M059J (cell line): ENCODE data around the gene PSMG1. TPM values are rescaled to one million over a fixed set of nuclear protein-coding genes. Genes with fewer than 3 reads are reported as not detected.
"Not testable (repeated sequence)": the region's sequence is repeated elsewhere in the genome, so short reads cannot be mapped to it uniquely, and the experiment has no call there.

ENCODE experiments used
- DNase-seq: peaks from one replicate; pipeline ENCODE4 v3.0.0-alpha.2; 2012; ENCODE audit warnings: low read depth
- total RNA-seq: library from RNA; depleted of rRNA; stranded (reverse); fragments of >200 nt; shearing (Covaris generic); gene quantifications from 2 replicates; pipeline ENCODE4 v1.2.3, GENCODE V29; 2014; rRNA removed

PSMG1 gene
- total RNA-seq, result 159 and 176 TPM in 2 replicates

- peak; percentile 94 for DNase-seq
Observed at GRCh38 chr21:39183272-39184049, at the start of gene PSMG1. Gene PSMG1, minus strand, starts transcription at chr21:39183451. Its CDS starts 66 bp downstream, at chr21:39183385.

- DNase-seq, result no peak
Observed at GRCh38 chr21:39232861-39233291, 49.6 kb upstream of the PSMG1 start.

GRCh38 chr21:39224930-39225329 lies 41.7 kb upstream of the PSMG1 start:
- no peak for DNase-seq

GRCh38 chr21:39221997-39222486 lies 38.8 kb upstream of the PSMG1 start:
- DNase-seq, result no peak

GRCh38 chr21:39221282-39221996 lies 38.2 kb upstream of the PSMG1 start:
- DNase-seq, result no peak

- DNase-seq, result not testable (repeated sequence)
Observed at GRCh38 chr21:39220875-39221274, 37.6 kb upstream of the PSMG1 start.

- DNase-seq, result no peak
Observed at GRCh38 chr21:39220150-39220549, 36.9 kb upstream of the PSMG1 start.

GRCh38 chr21:39218082-39218409 lies 34.8 kb upstream of the PSMG1 start:
- DNase-seq, result no peak

GRCh38 chr21:39217356-39218081 lies 34.3 kb upstream of the PSMG1 start:
- no peak for DNase-seq

GRCh38 chr21:39216290-39216689 lies 33.0 kb upstream of the PSMG1 start:
- no peak for DNase-seq

GRCh38 chr21:39215078-39215477 lies 31.8 kb upstream of the PSMG1 start:
- no peak for DNase-seq

GRCh38 chr21:39209334-39209688 lies 26.1 kb upstream of the PSMG1 start:
- no peak for DNase-seq

GRCh38 chr21:39208624-39209333 lies 25.5 kb upstream of the PSMG1 start:
- DNase-seq, result no peak

- DNase-seq, result no peak
Observed at GRCh38 chr21:39204134-39204533, 20.9 kb upstream of the PSMG1 start.

GRCh38 chr21:39198800-39199199 lies 15.5 kb upstream of the PSMG1 start:
- no peak for DNase-seq

- DNase-seq, result no peak
Observed at GRCh38 chr21:39197448-39198233, 14.4 kb upstream of the PSMG1 start.

GRCh38 chr21:39196838-39197237 lies 13.6 kb upstream of the PSMG1 start:
- no peak for DNase-seq

- no peak for DNase-seq
Observed at GRCh38 chr21:39196310-39196709, 13.1 kb upstream of the PSMG1 start.

GRCh38 chr21:39193380-39193779 lies 10.1 kb upstream of the PSMG1 start:
- no peak for DNase-seq

- DNase-seq, result no peak
Observed at GRCh38 chr21:39189857-39190604, 6.8 kb upstream of the PSMG1 start.
